AG04449 (cell line): Measurements from ENCODE around the gene COX20.
A peak's percentile ranks its signal among the peaks of the same experiment; 100 is the strongest.

Experiments
- CTCF ChIA-PET: fragments of 350-600 bp; formaldehyde crosslinking; extraction: SDS; loops from one replicate; lab custom pipeline; 2021; ENCODE audit warnings: antibody characterized with exemption; lab: Yijun Ruan, JAX
- POLR2A ChIA-PET: fragments of 400-600, 350-600 bp; formaldehyde crosslinking; extraction: SDS; loops from one replicate; lab custom pipeline; 2020; ENCODE audit warnings: antibody characterized with exemption, inconsistent platforms; lab: Yijun Ruan, JAX
- DNase-seq: peaks from one replicate; pipeline ENCODE4 v3.0.0-alpha.2; 2010; ENCODE audit warnings: low read depth, low spot score
- H3K4me3 ChIP-seq: 2 replicates; pipeline ENCODE4 v1.5.1; 2011; ENCODE audit warnings: low read depth, mild to moderate bottlenecking, control low read depth, low read length
- CTCF ChIP-seq: IDR thresholded peaks from one replicate; pipeline ENCODE4 v1.5.1; 2011; ENCODE audit warnings: mild to moderate bottlenecking, moderate library complexity, low read length, control low read depth, inconsistent platforms; ENCODE audit not compliant: insufficient read depth; ENCODE audit errors: missing control alignments

The COX20 gene

GRCh38 chr1:244863491-244864252 lies 28.2 kb downstream of the COX20 start:
- DNase-seq = no peak
- ChIA-PET POLR2A (interaction anchor here (0.7 to 2.3 kb wide), 8 partner anchors 12 to 107 kb away, joined by 3 to 16 read pairs (median 4); partner anchors contain the start of gene COX20), CTCF (interaction anchor here (0.6 to 3.0 kb wide), 8 partner anchors 8 to 179 kb away, joined by 3 to 18 read pairs (median 4); no protein-coding TSS in a partner anchor)
- peak overlapping the region; percentile 95 for H3K4me3 ChIP-seq
- no peak for TF ChIP-seq CTCF

- H3K4me3 ChIP-seq = peak within 1 kb of the TSS; percentile 95
- ChIA-PET CTCF (interaction anchor here (0.8 to 3.0 kb wide), 7 partner anchors 9 to 178 kb away, joined by 3 to 18 read pairs (median 4); no protein-coding TSS in a partner anchor), POLR2A (interaction anchor here (0.7 to 2.3 kb wide), 6 partner anchors 12 to 107 kb away, joined by 3 to 16 read pairs (median 4); partner anchors contain the start of gene COX20)
- peak; percentile 30 for TF ChIP-seq CTCF
- peak; percentile 73 for DNase-seq
Observed at GRCh38 chr1:244864253-244865027, 29.0 kb downstream of the COX20 start, which contains the start of gene HNRNPU. HNRNPU (minus strand) TSS chr1:244864543; CDS start chr1:244864307, 236 bp downstream.

DNA sequence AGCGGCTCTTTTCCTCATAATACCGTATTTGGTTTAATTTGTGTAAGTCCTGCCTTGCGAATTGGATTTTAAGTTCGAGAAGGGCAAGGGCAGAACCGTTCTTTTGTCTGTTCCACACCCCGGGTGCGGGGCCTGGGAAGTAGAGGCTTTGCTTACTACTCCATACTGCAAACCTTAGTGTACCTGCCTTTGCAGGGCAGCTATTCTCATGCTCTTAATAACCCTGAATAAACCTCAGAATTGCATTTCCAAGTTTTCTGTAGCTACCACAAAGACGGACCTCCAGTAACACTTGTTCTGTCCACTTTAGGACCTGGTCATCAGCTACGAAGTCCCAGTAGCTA lies 29.5 kb downstream of the COX20 start:
- CTCF ChIA-PET = interaction anchor here (1.3 to 3.0 kb wide), 3 partner anchors 9 to 178 kb away, joined by 4 to 18 read pairs (median 5); no protein-coding TSS in a partner anchor
- DNase-seq = no peak
- H3K4me3 ChIP-seq = peak overlapping the region; percentile 62
- TF ChIP-seq CTCF = no peak
- POLR2A ChIA-PET = interaction anchor here (0.9 kb wide), 1 partner anchor 31 kb away, joined by 3 read pairs; no protein-coding TSS in a partner anchor

GRCh38 chr1:244865820-244866219 lies 30.4 kb downstream of the COX20 start:
- no peak for TF ChIP-seq CTCF
- no peak overlapping the region for H3K4me3 ChIP-seq

GRCh38 chr1:244866355-244866754 lies 30.9 kb downstream of the COX20 start:
- ChIA-PET POLR2A (interaction anchor here (0.7 kb wide), 1 partner anchor 477 kb away, joined by 3 read pairs; no protein-coding TSS in a partner anchor), CTCF (interaction anchor here (0.7 to 1.5 kb wide), 3 partner anchors 89 to 208 kb away, joined by 3 read pairs; no protein-coding TSS in a partner anchor)
- TF ChIP-seq CTCF = no peak
- no peak overlapping the region for H3K4me3 ChIP-seq
- no peak for DNase-seq

More at GRCh38 chr1:244865820-244866219, 30.4 kb downstream of the COX20 start:
- POLR2A ChIA-PET = interaction anchor here (0.7 to 0.9 kb wide), 2 partner anchors 32 to 478 kb away, joined by 3 read pairs; no protein-coding TSS in a partner anchor
- CTCF ChIA-PET = interaction anchor here (0.7 to 3.0 kb wide), 4 partner anchors 89 to 208 kb away, joined by 3 to 18 read pairs (median 3); no protein-coding TSS in a partner anchor
- no peak for DNase-seq
